Endothelial cell of umbilical vein (primary cell): ENCODE data around the gene HIC1.

Experiments
- CTCF ChIP-seq, 2 donors: IDR thresholded peaks; 1 replicate in 1 of 2; 2 replicates in 1 of 2; pipeline ENCODE4 v1.5.1; 2011; ENCODE audit warnings: low read length in 2 of 2, mild to moderate bottlenecking in 2 of 2, moderate library complexity in 2 of 2, control low read depth in 1 of 2, inconsistent platforms in 1 of 2, low read depth in 1 of 2; ENCODE audit not compliant: insufficient read depth in 1 of 2; ENCODE audit errors: extremely low read depth in 1 of 2
- EZH2 ChIP-seq: IDR thresholded peaks from 2 replicates; pipeline ENCODE4 v1.6.1; 2012; ENCODE audit warnings: borderline replicate concordance, low read depth, mild to moderate bottlenecking, moderate library complexity, low read length, inconsistent platforms; ENCODE audit not compliant: severe bottlenecking
- MYC ChIP-seq: IDR thresholded peaks from one replicate; pipeline ENCODE4 v1.6.1; 2011; ENCODE audit warnings: mild to moderate bottlenecking, low read depth, low read length
- POLR2A ChIP-seq: IDR thresholded peaks from 2 replicates; pipeline ENCODE4 v1.6.1; 2012; ENCODE audit warnings: low read depth, mild to moderate bottlenecking, control low read depth, low read length
- POLR2AphosphoS5 ChIP-seq: IDR thresholded peaks from 2 replicates; pipeline ENCODE4 v1.6.1; 2012; ENCODE audit warnings: low read depth, mild to moderate bottlenecking, control low read depth, low read length, moderate library complexity; ENCODE audit not compliant: insufficient read depth

GRCh38 chr17:2107050-2107449, 52.1 kb downstream of the HIC1 start:
- TF ChIP-seq MYC (no peak), POLR2AphosphoS5 (no peak), CTCF (IDR thresholded peaks at IDR 0.05; ENCODE audit: extremely low read depth in 1 of 2, insufficient read depth in 1 of 2, low read depth in 1 of 2, low read length in 2 of 2) (no peak), EZH2 (no peak), POLR2A (no peak)
